GM12874 (cell line): ENCODE data around the gene PARN.

Experiments
- TF ChIP-seq, protein P1 (sequence below): IDR thresholded peaks from 2 replicates; pipeline ENCODE4 v1.5.1; 2011; ENCODE audit warnings: low read depth, mild to moderate bottlenecking, control low read depth, low read length, moderate library complexity; ENCODE audit not compliant: insufficient read depth

Gene PARN

GRCh38 chr16:14489460-14489859 lies 140.6 kb downstream of the PARN start:
- TF ChIP-seq, protein P1, sequence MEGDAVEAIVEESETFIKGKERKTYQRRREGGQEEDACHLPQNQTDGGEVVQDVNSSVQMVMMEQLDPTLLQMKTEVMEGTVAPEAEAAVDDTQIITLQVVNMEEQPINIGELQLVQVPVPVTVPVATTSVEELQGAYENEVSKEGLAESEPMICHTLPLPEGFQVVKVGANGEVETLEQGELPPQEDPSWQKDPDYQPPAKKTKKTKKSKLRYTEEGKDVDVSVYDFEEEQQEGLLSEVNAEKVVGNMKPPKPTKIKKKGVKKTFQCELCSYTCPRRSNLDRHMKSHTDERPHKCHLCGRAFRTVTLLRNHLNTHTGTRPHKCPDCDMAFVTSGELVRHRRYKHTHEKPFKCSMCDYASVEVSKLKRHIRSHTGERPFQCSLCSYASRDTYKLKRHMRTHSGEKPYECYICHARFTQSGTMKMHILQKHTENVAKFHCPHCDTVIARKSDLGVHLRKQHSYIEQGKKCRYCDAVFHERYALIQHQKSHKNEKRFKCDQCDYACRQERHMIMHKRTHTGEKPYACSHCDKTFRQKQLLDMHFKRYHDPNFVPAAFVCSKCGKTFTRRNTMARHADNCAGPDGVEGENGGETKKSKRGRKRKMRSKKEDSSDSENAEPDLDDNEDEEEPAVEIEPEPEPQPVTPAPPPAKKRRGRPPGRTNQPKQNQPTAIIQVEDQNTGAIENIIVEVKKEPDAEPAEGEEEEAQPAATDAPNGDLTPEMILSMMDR = peak; percentile 30; the same call in 1 of the 2 replicates

- TF ChIP-seq, protein P1 = no peak
Observed at GRCh38 chr16:14487579-14487978, 142.5 kb downstream of the PARN start.

- TF ChIP-seq, protein P1 = no peak
Observed at GRCh38 chr16:14486520-14487303, 143.3 kb downstream of the PARN start.

- TF ChIP-seq, protein P1 = no peak
Observed at GRCh38 chr16:14485811-14486519, 144.1 kb downstream of the PARN start.

- TF ChIP-seq, protein P1 = no peak
Observed at GRCh38 chr16:14485121-14485551, 144.9 kb downstream of the PARN start.

DNA sequence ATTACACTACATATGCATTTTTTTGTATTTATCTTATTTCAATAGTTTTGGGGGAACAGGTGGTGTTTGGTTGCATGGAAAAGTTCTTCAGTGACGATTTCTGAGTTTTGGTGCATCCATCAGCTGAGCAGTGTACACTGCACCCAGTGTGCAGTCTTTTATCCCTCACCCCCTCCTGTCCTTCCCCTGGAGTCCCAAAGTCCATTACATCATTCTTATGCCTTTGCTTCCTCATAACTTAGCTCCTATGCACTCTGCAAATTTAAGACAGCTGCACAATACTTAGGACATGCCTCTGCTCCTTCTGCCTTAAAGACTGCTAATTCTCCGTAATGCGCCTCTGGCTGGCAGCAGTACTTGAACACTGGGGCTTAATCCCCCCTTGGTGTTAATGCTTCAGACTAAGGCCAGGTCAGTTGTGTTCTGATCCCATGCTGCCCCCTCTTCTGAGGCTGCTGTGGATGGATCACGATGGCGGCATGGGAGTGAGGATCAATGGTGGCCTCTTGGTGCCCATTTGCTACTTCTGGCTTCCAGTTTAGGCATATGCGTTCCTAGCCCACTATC lies 146.2 kb downstream of the PARN start:
- TF ChIP-seq, protein P1 = no peak

DNA sequence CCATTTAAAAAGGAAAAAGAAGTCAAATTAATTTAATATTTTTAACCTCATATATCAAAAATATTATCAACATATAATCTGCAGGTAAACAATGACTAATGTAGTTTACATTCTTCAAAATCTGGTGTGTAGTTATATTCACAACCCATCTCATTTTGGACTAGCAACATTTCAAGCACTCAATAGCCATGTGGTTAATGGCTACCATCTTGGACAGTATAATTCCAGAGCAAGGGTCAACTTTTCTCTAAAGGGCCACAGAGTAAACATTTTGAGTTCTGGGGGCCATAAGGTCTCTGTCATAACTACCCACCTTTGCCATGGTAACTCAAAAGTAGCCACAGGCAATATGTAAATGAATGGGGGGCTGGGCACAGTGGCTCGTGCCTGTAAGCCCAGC lies 153.9 kb downstream of the PARN start:
- TF ChIP-seq, protein P1 = no peak
